ENCODE measurements around the gene RAB40C.

The RAB40C gene

GRCh38 chr16:563072-563644 lies 26.7 kb upstream of the RAB40C start:
- no peak overlapping the region for H3K4me3 ChIP-seq (ENCODE audit: low read depth, low read length)
- no peak for DNase-seq (ENCODE audit: low read depth)
- TF ChIP-seq CTCF (IDR thresholded peaks at IDR 0.05; ENCODE audit: low read depth, low read length, missing control alignments) = no peak
- in situ Hi-C loops (cut with HindIII; ENCODE audit: low sequenced_read_pairs) = no loop called here

GRCh38 chr16:564690-565418 lies 25.0 kb upstream of the RAB40C start:
- no peak for TF ChIP-seq CTCF (IDR thresholded peaks at IDR 0.05; ENCODE audit: low read depth, low read length, missing control alignments)
- in situ Hi-C loops (cut with HindIII; ENCODE audit: low sequenced_read_pairs) = no loop called here
- H3K4me3 ChIP-seq (ENCODE audit: low read depth, low read length) = no peak overlapping the region
- no peak for DNase-seq (ENCODE audit: low read depth)

DNA sequence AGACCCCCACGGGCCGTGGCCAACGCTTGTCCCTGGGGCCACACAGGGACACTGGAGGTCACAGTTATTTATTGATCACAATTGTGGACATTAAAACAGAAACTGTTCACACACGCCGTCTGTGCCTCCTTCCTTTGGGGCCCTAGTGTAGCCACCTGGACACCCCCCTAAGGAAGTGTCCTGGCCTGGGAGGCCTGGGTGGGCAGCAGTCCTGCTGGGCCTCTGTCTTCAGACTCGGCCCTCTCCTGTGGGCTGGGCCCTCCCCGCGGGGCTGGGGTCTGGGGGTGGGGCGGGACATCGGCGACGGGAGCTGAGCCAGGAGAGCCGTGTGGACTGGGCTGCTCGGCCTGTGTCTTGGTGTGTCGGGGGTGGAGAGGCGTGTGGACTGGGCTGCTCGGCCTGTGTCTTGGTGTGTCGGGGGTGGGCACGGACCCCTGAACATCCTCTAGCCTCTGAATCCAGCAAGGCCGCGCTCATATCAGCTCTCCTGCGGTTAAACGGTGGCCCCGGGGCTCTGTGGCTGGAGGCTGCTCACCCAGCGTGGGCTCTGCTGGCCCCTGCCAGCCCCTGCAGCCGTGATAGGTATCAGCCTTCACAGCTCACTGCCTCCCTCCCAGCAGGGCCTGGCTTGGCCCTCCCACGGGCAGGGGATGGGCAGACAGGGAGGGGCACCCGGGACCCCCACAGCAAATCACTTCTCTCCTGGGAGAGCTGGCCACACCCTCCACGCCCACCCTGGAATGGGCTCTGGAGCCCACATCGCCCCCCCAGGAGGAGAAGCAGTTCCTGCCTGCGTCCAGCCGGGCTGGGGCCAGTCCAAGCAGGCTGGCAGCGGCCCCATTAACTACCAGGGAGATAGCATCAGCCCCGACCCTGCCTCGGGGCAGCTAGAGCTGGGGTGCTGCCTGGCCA lies 24.2 kb upstream of the RAB40C start:
- TF ChIP-seq CTCF (IDR thresholded peaks at IDR 0.05; ENCODE audit: low read depth, low read length, missing control alignments) = no peak
- in situ Hi-C loops (cut with HindIII; ENCODE audit: low sequenced_read_pairs) = no loop called here
- no peak overlapping the region for H3K4me3 ChIP-seq (ENCODE audit: low read depth, low read length)
- no peak for DNase-seq (ENCODE audit: low read depth)

DNA sequence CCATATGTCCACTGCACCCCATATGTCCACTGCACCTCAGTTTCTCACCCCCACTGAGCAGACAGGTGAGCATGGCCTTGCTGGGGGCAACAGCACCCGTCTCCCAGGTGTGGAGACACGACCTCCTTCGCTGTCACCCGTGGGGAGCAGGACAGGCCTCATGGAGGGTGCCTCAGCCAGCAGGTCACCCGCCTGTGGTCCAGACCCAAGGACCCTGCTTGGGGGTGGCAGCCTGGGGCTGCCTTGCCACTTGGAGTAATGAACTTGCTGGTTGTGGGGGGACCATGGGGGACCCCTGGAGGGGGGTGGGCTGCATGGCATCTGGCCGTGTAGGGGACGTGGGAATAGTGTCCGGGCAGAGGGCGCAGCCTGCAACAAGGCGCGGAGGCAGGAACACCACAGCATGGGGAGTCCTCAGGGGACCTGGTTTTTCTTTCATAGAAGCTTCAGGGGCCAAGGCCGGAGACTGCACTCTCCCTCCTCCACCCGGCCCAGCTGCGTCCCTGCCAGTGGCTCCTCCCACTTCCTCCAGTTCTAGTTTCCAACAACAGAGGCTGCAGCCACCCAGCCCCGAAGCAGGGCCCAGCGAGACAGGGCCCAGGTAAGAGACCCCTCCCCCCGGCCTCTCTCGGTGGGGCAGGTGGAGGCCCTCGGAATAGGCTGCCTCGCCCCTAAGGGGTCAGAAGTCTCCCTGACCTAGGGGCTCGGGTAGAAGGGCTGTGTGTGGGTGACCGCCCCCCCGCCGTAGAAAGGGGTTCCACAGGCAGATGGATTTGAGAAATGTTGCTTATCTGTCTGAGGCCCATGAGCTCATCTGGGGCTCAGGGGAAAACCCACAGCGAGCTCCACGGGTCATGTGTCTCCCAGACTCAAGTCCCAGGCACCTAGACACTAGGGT lies 23.1 kb upstream of the RAB40C start, which contains the start of gene NHLRC4:
TSS of gene NHLRC4 (plus strand) at position 531 of the 898 bp plus-strand sequence. CDS start 1,043 bp downstream, outside the sequence.
- H3K4me3 ChIP-seq (ENCODE audit: low read depth, low read length) = no peak within 1 kb of the TSS
- no peak for TF ChIP-seq CTCF (IDR thresholded peaks at IDR 0.05; ENCODE audit: low read depth, low read length, missing control alignments)
- DNase-seq (ENCODE audit: low read depth) = no peak
- in situ Hi-C loops (cut with HindIII; ENCODE audit: low sequenced_read_pairs) = no loop called here

DNA sequence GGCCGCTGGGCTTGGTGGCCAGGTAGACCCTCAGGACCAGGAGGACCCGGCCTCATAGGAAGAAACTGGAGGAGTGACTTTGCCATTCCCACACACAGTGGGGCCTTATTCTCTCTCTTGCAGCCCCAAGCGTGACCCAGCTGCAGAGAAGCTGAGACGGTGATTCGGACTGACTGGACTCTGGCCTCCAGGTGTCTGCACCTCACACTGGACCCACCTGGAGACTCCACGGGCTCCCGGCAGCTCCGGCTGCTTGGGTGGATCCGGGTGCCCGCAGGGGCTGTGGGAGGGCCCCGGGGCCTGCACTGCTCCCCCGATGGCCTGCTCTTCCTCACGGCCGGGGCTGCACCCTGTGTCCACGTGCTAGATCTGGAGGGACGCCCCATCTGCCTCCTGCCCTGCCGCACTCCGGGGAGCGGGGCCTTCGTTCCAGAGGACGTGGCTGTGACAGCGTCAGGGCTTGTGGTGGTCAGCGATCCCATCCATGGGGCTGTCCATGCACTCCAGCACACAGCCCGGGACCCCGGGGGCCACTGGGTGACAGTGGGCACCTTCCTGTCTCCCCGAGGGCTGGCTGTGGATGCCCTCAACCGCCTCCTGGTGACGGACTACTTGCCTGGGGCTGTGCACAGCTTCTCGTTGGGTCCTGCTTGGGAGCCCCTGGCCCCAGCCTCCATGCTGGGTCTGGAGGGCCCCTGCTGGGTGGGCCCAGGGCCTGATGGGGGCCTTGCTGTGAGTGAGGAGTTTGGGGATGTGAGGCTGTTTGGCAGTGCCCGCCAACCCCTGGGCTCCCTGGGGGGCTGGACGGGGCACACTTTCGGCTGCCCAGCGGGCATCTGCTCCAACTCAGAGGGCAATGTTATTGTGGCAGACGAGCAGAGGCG lies 22.3 kb upstream of the RAB40C start:
- no peak for DNase-seq (ENCODE audit: low read depth)
- no peak overlapping the region for H3K4me3 ChIP-seq (ENCODE audit: low read depth, low read length)
- in situ Hi-C loops (cut with HindIII; ENCODE audit: low sequenced_read_pairs) = no loop called here
- no peak for TF ChIP-seq CTCF (IDR thresholded peaks at IDR 0.05; ENCODE audit: low read depth, low read length, missing control alignments)
